Stomach (tissue), 4 donors: Measurements from ENCODE around the gene DENND2A.

Source experiments
- POLR2A ChIP-seq, 4 donors: fragments of 450-650 bp; IDR thresholded peaks; one replicate each; pipeline ENCODE4 v1.6.1; 2016; ENCODE audit warnings: antibody characterized with exemption in 4 of 4, control low read depth in 2 of 4, mild to moderate bottlenecking in 1 of 4, moderate library complexity in 1 of 4
- POLR2AphosphoS5 ChIP-seq, 3 donors: sonication (generic); formaldehyde crosslinking; IDR thresholded peaks; one replicate each; pipeline ENCODE4 v1.6.1; 2016; ENCODE audit warnings: antibody characterized with exemption in 3 of 3

DNA sequence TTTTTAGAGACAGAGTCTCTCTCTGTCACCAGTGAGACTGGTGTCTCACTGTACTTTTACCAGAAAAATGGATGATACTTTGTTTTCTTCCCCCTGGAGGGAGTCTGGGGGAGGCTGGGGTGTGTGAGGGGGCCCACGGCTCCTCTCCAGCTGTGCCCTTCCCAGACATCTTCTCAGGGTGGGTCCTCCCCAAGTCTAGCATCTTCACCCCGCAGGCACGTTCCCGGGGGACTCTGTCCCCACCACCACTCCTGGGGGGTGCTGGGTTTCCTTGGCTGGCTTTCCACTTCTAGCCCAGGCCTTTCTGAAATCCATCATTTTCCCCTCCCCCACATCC is 99.5 kb downstream of the DENND2A start:
- TF ChIP-seq POLR2A (IDR thresholded peaks at IDR 0.05) (no peak), POLR2AphosphoS5 (IDR thresholded peaks at IDR 0.05) (no peak)
